ENCODE measurements around the gene LSM2. TPM values are rescaled to one million over a fixed set of nuclear protein-coding genes. Genes with fewer than 3 reads are reported as not detected.

LSM2 gene
- polyA plus RNA-seq, 1 donor from 2014 or later, result 68.5 TPM

DNA sequence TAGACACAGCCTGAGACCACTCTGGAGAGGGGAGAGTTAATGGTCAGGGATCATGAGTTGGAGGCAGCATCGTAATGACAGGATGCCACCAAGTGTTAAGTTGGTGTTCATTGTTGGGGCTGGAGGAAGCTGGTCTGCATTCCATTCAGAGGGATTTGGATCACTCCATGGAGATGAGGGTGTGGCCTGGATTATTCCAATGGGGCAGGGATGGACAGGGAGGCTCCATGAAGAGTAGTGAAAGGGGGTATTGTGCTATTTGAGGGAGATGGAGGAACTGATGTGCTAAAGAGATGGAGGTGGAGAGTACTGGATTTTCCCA is 43.2 kb downstream of the LSM2 start:
- no peaks in the 10 kb centered on the region for H3K79me2 ChIP-seq (replicated peaks; ENCODE audit: insufficient read depth, low read length)
- no peaks in the 10 kb centered on the region for H4K20me1 ChIP-seq (ENCODE audit: insufficient read depth)
- H3K4me3 ChIP-seq (ENCODE audit: low read length), result no peak overlapping the region
- TF ChIP-seq POLR2AphosphoS5 (IDR thresholded peaks at IDR 0.05) (no peak), TAF1 (IDR thresholded peaks at IDR 0.05; ENCODE audit: low read depth) (no peak), EP300 (conservative IDR thresholded peaks at IDR 0.05; ENCODE audit: poor library complexity, severe bottlenecking) (no peak), EZH2 (IDR thresholded peaks at IDR 0.05; ENCODE audit: borderline replicate concordance, insufficient read depth, low read length, poor library complexity, severe bottlenecking) (no peak), MXI1 (conservative IDR thresholded peaks at IDR 0.05; ENCODE audit: poor library complexity, severe bottlenecking) (no peak), RAD21 (conservative IDR thresholded peaks at IDR 0.05) (no peak), SMC3 (conservative IDR thresholded peaks at IDR 0.05; ENCODE audit: poor library complexity) (no peak)
- TF ChIP-seq, protein P1, sequence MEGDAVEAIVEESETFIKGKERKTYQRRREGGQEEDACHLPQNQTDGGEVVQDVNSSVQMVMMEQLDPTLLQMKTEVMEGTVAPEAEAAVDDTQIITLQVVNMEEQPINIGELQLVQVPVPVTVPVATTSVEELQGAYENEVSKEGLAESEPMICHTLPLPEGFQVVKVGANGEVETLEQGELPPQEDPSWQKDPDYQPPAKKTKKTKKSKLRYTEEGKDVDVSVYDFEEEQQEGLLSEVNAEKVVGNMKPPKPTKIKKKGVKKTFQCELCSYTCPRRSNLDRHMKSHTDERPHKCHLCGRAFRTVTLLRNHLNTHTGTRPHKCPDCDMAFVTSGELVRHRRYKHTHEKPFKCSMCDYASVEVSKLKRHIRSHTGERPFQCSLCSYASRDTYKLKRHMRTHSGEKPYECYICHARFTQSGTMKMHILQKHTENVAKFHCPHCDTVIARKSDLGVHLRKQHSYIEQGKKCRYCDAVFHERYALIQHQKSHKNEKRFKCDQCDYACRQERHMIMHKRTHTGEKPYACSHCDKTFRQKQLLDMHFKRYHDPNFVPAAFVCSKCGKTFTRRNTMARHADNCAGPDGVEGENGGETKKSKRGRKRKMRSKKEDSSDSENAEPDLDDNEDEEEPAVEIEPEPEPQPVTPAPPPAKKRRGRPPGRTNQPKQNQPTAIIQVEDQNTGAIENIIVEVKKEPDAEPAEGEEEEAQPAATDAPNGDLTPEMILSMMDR (IDR thresholded peaks at IDR 0.05; ENCODE audit: poor library complexity, severe bottlenecking), result no peak
- TF ChIP-seq, protein P2, sequence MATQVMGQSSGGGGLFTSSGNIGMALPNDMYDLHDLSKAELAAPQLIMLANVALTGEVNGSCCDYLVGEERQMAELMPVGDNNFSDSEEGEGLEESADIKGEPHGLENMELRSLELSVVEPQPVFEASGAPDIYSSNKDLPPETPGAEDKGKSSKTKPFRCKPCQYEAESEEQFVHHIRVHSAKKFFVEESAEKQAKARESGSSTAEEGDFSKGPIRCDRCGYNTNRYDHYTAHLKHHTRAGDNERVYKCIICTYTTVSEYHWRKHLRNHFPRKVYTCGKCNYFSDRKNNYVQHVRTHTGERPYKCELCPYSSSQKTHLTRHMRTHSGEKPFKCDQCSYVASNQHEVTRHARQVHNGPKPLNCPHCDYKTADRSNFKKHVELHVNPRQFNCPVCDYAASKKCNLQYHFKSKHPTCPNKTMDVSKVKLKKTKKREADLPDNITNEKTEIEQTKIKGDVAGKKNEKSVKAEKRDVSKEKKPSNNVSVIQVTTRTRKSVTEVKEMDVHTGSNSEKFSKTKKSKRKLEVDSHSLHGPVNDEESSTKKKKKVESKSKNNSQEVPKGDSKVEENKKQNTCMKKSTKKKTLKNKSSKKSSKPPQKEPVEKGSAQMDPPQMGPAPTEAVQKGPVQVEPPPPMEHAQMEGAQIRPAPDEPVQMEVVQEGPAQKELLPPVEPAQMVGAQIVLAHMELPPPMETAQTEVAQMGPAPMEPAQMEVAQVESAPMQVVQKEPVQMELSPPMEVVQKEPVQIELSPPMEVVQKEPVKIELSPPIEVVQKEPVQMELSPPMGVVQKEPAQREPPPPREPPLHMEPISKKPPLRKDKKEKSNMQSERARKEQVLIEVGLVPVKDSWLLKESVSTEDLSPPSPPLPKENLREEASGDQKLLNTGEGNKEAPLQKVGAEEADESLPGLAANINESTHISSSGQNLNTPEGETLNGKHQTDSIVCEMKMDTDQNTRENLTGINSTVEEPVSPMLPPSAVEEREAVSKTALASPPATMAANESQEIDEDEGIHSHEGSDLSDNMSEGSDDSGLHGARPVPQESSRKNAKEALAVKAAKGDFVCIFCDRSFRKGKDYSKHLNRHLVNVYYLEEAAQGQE (IDR thresholded peaks at IDR 0.05; ENCODE audit: borderline replicate concordance), result no peak
- H3K9me2 ChIP-seq (ENCODE audit: insufficient read depth, low read length), result no peaks in the 10 kb centered on the region
- no peak overlapping the region for H3K4me2 ChIP-seq (ENCODE audit: low read length)
- no peaks in the 10 kb centered on the region for H3K36me3 ChIP-seq (ENCODE audit: insufficient read depth, low read length)
- no peak overlapping the region for H3K27ac ChIP-seq (ENCODE audit: low read length)
- H3K27me3 ChIP-seq (ENCODE audit: insufficient read depth, low read depth, low read length), result no peaks in the 10 kb centered on the region
- no peak overlapping the region for H3K9ac ChIP-seq (ENCODE audit: low read length)
- H3K9me3 ChIP-seq (ENCODE audit: low read length), result no peaks in the 10 kb centered on the region
- no peak overlapping the region for H2AFZ ChIP-seq (ENCODE audit: low read depth, low read length)
- H3F3A ChIP-seq (ENCODE audit: insufficient read depth, low read length, poor library complexity, severe bottlenecking), result no peaks in the 10 kb centered on the region

DNA sequence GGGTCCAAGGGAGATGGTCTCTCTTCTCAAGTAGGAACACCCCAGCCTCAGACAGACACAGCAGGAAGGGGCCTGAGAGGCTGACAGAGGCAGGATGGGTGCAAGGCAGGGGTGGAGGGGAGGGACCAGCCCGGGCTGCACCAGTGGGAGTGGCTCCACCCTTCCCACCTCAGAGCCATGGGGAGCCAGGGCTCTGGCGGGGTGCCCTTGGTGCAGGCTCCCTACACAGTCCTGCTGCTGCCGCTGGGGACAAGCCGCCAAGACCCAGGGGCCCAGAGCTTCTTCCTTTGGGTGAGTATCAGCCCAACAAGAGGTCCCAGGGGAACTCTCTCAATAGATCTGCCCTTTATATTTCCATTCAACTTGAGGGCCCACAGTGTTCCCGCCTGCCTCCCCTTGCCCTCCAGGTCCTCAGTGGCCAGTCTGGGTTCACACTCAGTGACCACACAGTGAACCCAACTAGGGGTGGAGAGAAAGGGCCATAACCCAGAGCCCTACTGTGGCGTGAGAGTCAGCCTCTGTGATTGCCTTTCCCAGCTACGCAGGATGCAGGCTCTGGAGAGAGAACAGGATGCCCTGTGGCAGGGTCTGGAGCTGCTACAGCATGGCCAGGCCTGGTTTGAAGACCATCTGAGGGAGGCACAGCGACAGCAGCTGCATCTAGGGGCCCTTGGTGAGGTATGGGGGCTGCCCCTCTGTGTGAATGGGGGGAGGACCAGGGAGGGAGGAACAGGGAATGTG is 43.7 kb downstream of the LSM2 start:
- Histone ChIP-seq H3K79me2 (replicated peaks; ENCODE audit: insufficient read depth, low read length) (no peaks in the 10 kb centered on the region), H3K9me3 (ENCODE audit: low read length) (no peaks in the 10 kb centered on the region), H3K9ac (ENCODE audit: low read length) (no peak overlapping the region), H3K27me3 (ENCODE audit: insufficient read depth, low read depth, low read length) (no peaks in the 10 kb centered on the region), H2AFZ (ENCODE audit: low read depth, low read length) (no peak overlapping the region), H3K36me3 (ENCODE audit: insufficient read depth, low read length) (no peaks in the 10 kb centered on the region), H4K20me1 (ENCODE audit: insufficient read depth) (no peaks in the 10 kb centered on the region), H3K4me3 (ENCODE audit: low read length) (no peak overlapping the region), H3K27ac (ENCODE audit: low read length) (no peak overlapping the region), H3K9me2 (ENCODE audit: insufficient read depth, low read length) (no peaks in the 10 kb centered on the region), H3F3A (ENCODE audit: insufficient read depth, low read length, poor library complexity, severe bottlenecking) (no peaks in the 10 kb centered on the region), H3K4me2 (ENCODE audit: low read length) (no peak overlapping the region)
- TF ChIP-seq EZH2 (IDR thresholded peaks at IDR 0.05; ENCODE audit: borderline replicate concordance, insufficient read depth, low read length, poor library complexity, severe bottlenecking) (no peak), SMC3 (conservative IDR thresholded peaks at IDR 0.05; ENCODE audit: poor library complexity) (no peak), POLR2AphosphoS5 (IDR thresholded peaks at IDR 0.05) (no peak), MXI1 (conservative IDR thresholded peaks at IDR 0.05; ENCODE audit: poor library complexity, severe bottlenecking) (no peak), EP300 (conservative IDR thresholded peaks at IDR 0.05; ENCODE audit: poor library complexity, severe bottlenecking) (no peak), TAF1 (IDR thresholded peaks at IDR 0.05; ENCODE audit: low read depth) (no peak), RAD21 (conservative IDR thresholded peaks at IDR 0.05) (no peak)
- TF ChIP-seq, protein P1 (IDR thresholded peaks at IDR 0.05; ENCODE audit: poor library complexity, severe bottlenecking), result no peak
- TF ChIP-seq, protein P2 (IDR thresholded peaks at IDR 0.05; ENCODE audit: borderline replicate concordance), result no peak
